Muscle of back (tissue), 13 donors: ENCODE measurements around the gene CRISP1. TPM values are rescaled to one million over a fixed set of nuclear protein-coding genes. Genes with fewer than 3 reads are reported as not detected.
"Not testable (repeated sequence)": the region's sequence is repeated elsewhere in the genome, so short reads cannot be mapped to it uniquely, and the experiment has no call there.

ENCODE experiments used
- DNase-seq, 3 donors: peaks; one replicate each; pipeline versions ENCODE4 v3.0.0 to v3.0.0-alpha.2; 2013
- long read RNA-seq, 9 donors: transcript quantifications; one replicate each; lab custom pipeline, GENCODE V29; 2026
- polyA plus RNA-seq, 10 donors: library from polyadenylated mRNA; unstranded; fragments of 120-200 nt; gene quantifications; one replicate each; pipeline ENCODE4 v1.2.1, GENCODE V29; 2013; ENCODE audit not compliant: insufficient read length in 10 of 10

Gene CRISP1
- not detected for polyA plus RNA-seq
- long read RNA-seq, donor 1, result 0 reads
- long read RNA-seq, donor 2, result 0 reads
- long read RNA-seq, donor 3, result 0 reads
- long read RNA-seq, donor 4, result 0 reads
- long read RNA-seq, donor 5, result 0 reads
- long read RNA-seq, donor 6, result 0 reads
- long read RNA-seq, donor 7, result 0 reads
- long read RNA-seq, donor 8, result 0 reads
- long read RNA-seq, donor 9, result 0 reads

- no peak for DNase-seq
Observed at GRCh38 chr6:49866485-49866943, at the start of gene CRISP1. TSS of gene CRISP1 (minus strand) at chr6:49866535. CDS start at chr6:49857400, 9,135 bp downstream.

DNA sequence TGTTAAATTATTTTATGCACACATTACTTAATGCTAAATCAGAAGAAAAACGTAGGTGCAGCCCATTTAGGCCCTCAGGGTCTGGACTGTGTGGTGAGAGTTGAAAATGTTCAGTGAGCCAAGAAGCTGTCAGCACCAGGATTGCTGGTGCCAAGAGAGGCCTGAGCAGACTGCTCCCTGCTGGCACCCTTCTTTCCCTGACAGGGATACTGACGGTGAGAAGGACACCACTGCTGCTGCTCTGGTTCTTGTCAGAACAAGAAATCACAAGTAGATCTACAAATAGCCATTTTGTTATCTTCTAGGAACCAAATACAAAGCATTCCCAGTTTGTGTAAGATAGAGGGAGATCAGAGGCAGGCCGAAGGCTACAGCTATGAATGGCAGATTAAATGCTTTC, 48.7 kb upstream of the CRISP1 start:
- peak; percentile 35 to 56 (median 40) for DNase-seq

GRCh38 chr6:49913636-49914375, 47.5 kb upstream of the CRISP1 start:
- DNase-seq, result peak in 1 of 3 donors; percentile 12

DNA sequence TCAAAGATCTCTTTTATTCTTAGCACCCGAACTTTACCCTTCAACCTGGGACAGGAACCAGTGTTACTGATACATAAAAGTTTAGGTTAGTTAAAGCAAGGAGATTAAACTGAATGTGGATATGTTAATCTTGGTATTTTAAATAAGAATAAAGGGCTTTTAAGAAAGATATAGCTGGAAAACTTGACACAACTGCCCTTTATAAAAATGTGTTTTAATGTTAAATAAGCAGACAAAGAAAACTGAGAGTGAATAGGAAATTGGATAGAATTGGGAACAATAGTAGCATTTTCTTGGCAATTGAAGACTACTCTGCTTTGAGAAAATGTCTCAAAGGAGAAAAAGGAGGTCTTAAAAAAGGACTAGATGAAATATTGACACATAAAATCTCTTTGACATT, 45.9 kb upstream of the CRISP1 start:
- DNase-seq, result no peak

GRCh38 chr6:49911252-49911651, 44.9 kb upstream of the CRISP1 start:
- DNase-seq, result no peak

DNA sequence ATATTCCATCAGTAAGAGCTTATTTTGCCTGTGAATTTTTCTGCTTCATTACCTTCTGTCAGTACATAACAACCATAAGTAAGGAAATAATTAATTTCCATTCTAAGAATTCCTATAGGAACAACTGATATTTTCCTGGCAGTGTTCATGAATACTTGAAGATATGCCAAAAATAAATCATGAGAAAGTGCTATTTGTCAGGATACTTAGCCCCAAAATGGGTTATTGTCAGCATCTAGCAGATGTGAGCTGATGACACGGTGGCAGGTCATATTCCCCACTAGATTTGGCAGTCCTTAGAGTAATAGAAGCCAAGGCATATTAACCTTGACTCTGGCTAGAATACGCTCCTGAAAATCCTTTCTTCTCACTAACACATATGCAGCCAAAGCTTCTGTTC, 43.2 kb upstream of the CRISP1 start:
- peak; percentile 47 to 70 (median 51) for DNase-seq

- DNase-seq, result peak; percentile 52 to 69 (median 66)
Observed at GRCh38 chr6:49906526-49906925, 40.2 kb upstream of the CRISP1 start.

- no peak for DNase-seq
Observed at GRCh38 chr6:49905296-49905695, 39.0 kb upstream of the CRISP1 start.

DNA sequence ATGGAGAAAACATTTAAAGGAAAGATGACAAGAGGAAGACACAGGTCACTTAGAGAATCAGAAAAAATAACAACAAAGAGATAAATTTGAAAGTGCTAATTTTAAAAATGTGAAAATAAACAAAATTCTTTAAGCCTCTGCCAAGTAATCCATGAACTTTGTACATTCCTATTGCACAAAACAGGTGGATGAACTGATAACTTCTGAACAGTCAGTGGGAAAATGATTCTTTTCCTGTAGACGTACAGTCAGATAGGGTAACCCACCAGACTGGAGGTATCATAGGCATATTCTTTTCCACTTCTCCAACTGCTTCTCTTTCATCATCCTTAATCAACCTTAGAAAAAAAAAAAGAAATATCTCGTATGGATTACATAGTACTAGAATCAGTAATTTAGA, 36.5 kb upstream of the CRISP1 start:
- DNase-seq, result no peak

DNA sequence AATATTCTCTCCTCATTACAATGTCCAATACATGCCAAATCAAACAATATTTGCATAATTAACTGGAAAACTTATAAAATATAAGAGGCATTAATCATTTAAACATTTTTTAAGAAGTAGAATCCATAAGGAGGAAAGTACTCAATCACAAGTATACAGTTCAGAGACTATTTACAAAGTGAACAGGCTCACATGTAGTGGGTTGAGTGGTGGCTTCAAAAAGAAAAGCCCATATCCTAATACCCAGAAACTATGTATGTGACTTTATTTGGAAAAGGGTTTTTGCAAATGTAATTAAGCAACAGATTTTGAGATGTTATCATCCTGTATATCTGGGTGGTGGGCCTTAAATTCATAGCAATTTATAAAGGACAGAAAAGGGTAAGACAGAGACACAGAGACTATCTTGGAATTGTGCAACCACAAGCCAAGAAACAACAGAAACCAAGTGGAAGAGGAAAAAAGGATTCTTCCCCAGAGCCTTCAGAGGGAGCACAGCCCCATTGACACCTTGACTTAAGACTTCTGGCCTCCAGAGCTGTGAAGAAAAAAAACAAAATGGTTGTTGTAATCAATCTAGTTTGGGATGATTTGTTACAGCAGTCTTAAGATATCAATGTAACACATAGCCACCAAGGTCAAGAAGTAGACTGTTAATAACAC, 32.7 kb upstream of the CRISP1 start:
- DNase-seq, result no peak

- not testable (repeated sequence) for DNase-seq
Observed at GRCh38 chr6:49895553-49895952, 29.2 kb upstream of the CRISP1 start.

GRCh38 chr6:49892280-49892679, 25.9 kb upstream of the CRISP1 start:
- DNase-seq, result no peak

DNA sequence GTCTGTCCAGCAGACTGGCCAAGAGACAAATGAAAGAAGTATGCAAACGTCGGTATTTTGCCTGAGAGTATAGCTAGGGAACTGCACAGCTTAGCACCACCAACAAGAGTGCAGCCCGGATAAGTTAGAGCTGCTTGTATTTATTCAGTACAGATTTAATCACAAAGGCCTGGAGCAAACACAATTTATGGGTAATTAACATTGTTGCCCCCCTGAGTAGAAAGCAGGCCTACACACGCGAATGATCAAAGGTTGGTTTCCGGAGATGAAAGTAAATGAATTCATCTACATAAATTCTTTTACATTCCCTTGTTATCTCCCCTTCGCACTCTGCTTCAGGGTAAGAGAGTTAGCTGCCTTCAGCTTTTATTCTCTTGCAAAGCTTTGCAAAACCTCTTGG, 24.7 kb upstream of the CRISP1 start:
- DNase-seq, result no peak

GRCh38 chr6:49888742-49889431, 22.6 kb upstream of the CRISP1 start:
- no peak for DNase-seq

DNA sequence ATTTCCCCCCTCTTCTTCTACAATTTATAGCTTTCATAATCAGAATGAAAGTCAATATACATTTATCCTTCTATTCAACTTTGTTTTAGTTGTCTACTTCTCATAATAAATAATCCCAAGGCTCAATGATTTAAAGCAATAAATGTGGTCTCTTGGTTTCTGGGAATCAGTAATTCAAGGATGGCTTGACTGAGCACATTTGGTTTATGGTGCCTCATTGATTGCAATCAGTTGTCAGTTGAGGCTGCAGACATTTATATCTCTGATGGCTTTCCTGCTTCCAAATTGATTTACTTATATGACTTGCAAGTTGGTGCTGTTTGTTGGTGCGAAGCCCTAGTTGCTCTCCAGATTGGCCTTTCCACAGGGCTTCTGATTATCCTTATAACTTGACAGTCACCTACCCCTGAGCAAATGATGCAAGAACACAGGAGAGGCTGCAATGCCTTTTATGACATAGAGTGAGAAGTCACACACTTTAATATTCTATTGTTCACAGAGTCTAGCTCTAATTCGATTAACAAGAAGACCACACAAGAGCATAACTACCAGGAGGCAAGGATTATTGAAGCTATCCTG, 2.7 kb upstream of the CRISP1 start:
- DNase-seq, result no peak

DNA sequence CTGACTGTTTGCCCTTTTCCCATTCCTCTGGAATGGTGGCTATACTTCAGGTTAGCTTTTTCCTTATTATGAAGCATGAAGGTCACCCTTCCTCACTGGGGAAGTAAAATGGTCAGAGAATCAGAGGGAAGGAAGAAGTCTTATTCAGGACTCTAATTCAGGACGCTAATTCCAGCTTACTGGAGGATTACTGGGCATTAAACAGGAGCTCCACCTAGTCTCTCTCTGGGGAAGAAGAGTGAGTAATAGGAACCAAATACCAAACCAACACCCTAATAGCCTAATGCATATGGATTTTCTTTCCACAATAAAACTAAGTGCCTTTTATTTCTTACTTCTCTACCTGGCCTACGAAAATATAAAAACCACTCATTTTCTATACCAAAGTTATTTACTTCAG, 10.1 kb downstream of the CRISP1 start:
- DNase-seq, result no peak

- DNase-seq, result no peak
Observed at GRCh38 chr6:49855221-49855620, 11.1 kb downstream of the CRISP1 start.

- DNase-seq, result no peak
Observed at GRCh38 chr6:49852975-49853374, 13.4 kb downstream of the CRISP1 start.

DNA sequence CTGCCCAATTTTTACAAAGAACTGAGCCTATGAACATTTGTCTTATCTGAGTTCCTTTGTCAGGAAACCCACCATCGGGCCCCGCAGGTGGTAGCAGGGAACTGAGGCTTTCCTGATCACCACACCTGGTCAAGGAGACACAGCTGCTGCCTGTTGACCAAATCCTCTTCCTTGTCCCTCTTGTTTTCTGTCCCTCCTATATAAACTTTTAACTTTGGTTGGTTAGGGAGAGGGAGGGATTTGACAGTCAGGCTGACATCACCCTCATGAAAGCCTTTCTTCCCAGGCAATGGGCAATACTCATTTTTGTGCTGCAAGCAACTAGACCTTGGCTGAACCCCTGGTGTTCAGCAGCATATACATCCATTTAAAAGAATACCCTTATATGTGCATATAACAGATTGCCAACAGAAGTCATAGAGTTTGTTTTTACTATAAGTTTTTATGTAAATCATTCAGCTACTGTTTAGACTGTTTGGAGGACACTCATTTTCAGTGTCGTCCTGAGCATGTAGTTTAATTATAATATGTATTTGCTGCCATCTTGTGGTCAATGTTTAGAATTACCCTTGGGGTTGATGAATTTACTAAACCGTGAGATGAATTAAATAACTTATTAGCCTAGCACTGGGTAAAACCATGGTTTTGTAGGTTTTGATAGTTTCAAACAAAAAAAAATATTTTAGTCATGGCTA, 17.0 kb downstream of the CRISP1 start:
- DNase-seq, result peak; percentile 27 to 59 (median 29)

DNA sequence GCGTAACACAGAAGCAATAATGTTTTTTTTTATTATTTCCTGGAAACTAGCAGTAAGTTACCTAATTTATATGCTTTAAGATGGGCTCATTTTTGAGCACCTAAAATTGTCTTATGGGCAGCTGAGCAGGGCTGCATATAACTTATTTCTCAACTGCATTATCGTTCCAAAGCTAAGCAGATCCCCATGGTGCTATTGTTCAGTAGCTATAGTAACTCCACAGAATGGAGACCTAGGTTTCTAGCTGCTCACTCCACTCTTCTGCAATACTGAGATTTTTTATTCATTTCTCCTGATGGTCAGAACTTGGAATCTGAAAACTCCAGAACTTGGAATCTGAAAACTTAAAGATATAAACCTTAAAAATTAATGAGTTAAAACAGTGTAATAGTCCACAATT, 18.7 kb downstream of the CRISP1 start:
- no peak for DNase-seq

DNA sequence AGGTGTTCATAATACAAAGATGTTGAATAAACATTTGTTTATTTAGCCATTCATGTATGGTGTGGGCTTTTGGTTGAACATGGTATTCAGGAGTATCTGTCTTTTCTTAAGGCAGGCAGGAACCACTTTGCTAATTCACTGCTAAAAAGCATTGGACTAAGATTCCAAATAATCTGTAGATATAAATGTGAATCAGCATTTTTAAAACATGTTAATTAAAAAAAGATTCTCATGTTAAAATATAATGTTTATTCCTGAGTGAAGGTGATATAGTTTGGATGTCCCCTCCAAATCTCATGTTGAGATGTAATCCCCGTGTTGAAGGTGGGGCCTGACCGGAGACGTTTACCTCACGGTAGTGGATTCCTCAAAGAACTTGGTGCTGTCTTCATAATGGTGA, 19.3 kb downstream of the CRISP1 start:
- DNase-seq, result no peak
